ENCODE measurements around the gene STK32B. TPM values are rescaled to one million over a fixed set of nuclear protein-coding genes. Genes with fewer than 3 reads are reported as not detected.

The STK32B gene
- total and polyA plus RNA-seq, 11 donors: 0.08 to 2.0 (median 0.25) TPM

- H3K27ac ChIP-seq: no peak overlapping the region
- ATAC-seq (no peak), DNase-seq (no peak)
- peaks cover 0 to 37% (median 0%) of the 10 kb centered on the region in 9 donors for H3K27me3 ChIP-seq
- no peak overlapping the region for H3K4me3 ChIP-seq
- no peak for TF ChIP-seq POLR2A (IDR thresholded peaks at IDR 0.05)
- 75 to 84% (median 77%) methylated on average over 5 of the region's 5 CpGs for WGBS, 4 donors
- intact Hi-C loops (cut with DNase I): no loop called here
- H3K36me3 ChIP-seq: no peaks in the 10 kb centered on the region
- no peaks in the 10 kb centered on the region for H3K4me1 ChIP-seq
- H3K9me3 ChIP-seq: peaks cover 0 to 7% (median 0%) of the 10 kb centered on the region in 12 donors
These were observed 75.6 kb downstream of the STK32B start for GRCh38 chr4:5126857-5127256.

GRCh38 chr4:5127556-5127955, 76.3 kb downstream of the STK32B start:
- no peak for TF ChIP-seq POLR2A (IDR thresholded peaks at IDR 0.05)
- no peak for TF ChIP-seq CTCF (IDR thresholded peaks at IDR 0.05)

GRCh38 chr4:5128569-5128968, 77.3 kb downstream of the STK32B start:
- DNase-seq: no peak
- intact Hi-C loops (cut with DNase I): no loop called here
- 51 to 63% (median 56%) methylated on average over 5 of the region's 5 CpGs for WGBS, 4 donors
- TF ChIP-seq CTCF (IDR thresholded peaks at IDR 0.05) (no peak), POLR2A (IDR thresholded peaks at IDR 0.05) (no peak)
- no peak for ATAC-seq
- Histone ChIP-seq H3K4me1 (no peaks in the 10 kb centered on the region), H3K4me3 (no peak overlapping the region), H3K27me3 (peaks cover 0 to 37% (median 0%) of the 10 kb centered on the region in 9 donors), H3K9me3 (peaks cover 0 to 7% (median 0%) of the 10 kb centered on the region in 12 donors), H3K27ac (no peak overlapping the region), H3K36me3 (no peaks in the 10 kb centered on the region)

More at GRCh38 chr4:5127556-5127955, 76.3 kb downstream of the STK32B start:
- Histone ChIP-seq H3K36me3 (no peaks in the 10 kb centered on the region), H3K27ac (no peak overlapping the region), H3K27me3 (peaks cover 0 to 37% (median 0%) of the 10 kb centered on the region in 9 donors), H3K4me3 (no peak overlapping the region), H3K4me1 (no peaks in the 10 kb centered on the region), H3K9me3 (peaks cover 0 to 7% (median 0%) of the 10 kb centered on the region in 12 donors)
- 43 to 63% (median 58%) methylated on average over 7 of the region's 7 CpGs for WGBS, 4 donors
- DNase-seq: no peak
- ATAC-seq: no peak
- intact Hi-C loops (cut with DNase I): no loop called here

GRCh38 chr4:5133201-5133600, 81.9 kb downstream of the STK32B start:
- ATAC-seq (no peak), DNase-seq (no peak)
- intact Hi-C loops (cut with DNase I): loop anchor here in 1 of 10 donors (10.0 kb wide), 1 partner anchor 138 kb away; no protein-coding TSS in a partner anchor
- H3K27me3 ChIP-seq: peaks cover 0 to 9% (median 0%) of the 10 kb centered on the region in 9 donors
- no peak overlapping the region for H3K4me3 ChIP-seq
- no peak overlapping the region for H3K27ac ChIP-seq
- no peaks in the 10 kb centered on the region for H3K36me3 ChIP-seq
- peaks cover 0 to 7% (median 0%) of the 10 kb centered on the region in 12 donors for H3K9me3 ChIP-seq
- H3K4me1 ChIP-seq: no peaks in the 10 kb centered on the region
- WGBS, 4 donors: 80 to 89% (median 83%) methylated on average over 2 of the region's 2 CpGs
- TF ChIP-seq POLR2A (IDR thresholded peaks at IDR 0.05) (no peak), CTCF (IDR thresholded peaks at IDR 0.05) (no peak)

All from heart left ventricle (tissue), 16 donors.